DMS53 (cell line): Measurements from ENCODE around the gene HPN.
"Not testable (repeated sequence)": the region's sequence is repeated elsewhere in the genome, so short reads cannot be mapped to it uniquely, and the experiment has no call there.

Experiments
- DNase-seq: peaks from one replicate; lab custom pipeline; 2025; lab: John Stamatoyannopoulos, UW

Gene HPN

DNA sequence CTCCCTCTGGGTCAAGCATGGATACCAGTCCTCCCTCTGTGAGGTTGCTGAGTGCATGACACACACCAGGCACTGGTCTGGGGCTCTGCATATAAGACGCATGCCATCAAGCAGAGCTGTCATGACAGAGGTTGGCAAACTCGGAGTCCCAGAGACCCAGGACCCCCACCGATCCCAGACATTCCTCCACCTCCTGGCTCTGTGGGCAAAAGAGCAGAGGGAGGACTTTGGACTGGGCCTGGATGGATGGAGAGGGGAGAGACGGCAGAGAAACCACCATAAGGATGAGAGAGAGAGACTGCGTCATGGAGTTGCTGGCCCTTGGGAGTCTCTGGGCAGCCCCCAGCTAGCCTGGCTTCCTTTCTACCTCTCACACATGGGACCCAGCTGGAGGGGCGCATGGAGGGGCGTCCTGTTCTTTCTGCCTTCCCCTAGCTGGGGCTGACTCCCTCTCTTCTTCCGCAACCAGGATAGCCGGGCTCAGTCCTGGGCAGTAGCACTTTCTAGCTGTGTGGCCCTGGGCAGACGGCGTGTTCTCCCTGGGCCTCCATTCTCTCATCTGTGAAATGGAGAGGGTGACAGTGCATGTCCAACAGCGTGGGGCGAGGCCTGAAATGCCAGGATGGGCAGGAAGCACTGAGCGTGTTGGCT, 1.6 kb downstream of the HPN start:
- no peak for DNase-seq

DNA sequence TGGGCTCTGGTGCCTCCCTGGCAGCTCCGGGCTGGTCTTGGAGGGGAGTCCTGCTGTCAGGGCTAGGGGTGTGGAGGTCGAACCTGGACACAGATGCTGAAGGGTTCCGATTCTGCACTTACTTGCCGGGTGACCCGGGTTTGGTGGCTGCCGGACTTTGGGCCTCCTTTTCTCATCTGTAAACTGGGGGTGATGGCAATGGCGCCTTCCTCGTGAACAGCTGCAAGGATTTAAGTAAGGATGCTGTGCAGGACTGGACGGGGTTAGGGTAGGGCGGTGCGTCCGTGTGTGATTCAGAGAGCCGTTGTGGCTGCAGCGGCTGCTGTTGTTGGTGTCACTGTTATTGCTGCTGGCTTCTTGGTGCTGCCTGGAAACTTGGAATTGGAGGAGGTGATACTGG, 2.4 kb downstream of the HPN start:
- no peak for DNase-seq

DNA sequence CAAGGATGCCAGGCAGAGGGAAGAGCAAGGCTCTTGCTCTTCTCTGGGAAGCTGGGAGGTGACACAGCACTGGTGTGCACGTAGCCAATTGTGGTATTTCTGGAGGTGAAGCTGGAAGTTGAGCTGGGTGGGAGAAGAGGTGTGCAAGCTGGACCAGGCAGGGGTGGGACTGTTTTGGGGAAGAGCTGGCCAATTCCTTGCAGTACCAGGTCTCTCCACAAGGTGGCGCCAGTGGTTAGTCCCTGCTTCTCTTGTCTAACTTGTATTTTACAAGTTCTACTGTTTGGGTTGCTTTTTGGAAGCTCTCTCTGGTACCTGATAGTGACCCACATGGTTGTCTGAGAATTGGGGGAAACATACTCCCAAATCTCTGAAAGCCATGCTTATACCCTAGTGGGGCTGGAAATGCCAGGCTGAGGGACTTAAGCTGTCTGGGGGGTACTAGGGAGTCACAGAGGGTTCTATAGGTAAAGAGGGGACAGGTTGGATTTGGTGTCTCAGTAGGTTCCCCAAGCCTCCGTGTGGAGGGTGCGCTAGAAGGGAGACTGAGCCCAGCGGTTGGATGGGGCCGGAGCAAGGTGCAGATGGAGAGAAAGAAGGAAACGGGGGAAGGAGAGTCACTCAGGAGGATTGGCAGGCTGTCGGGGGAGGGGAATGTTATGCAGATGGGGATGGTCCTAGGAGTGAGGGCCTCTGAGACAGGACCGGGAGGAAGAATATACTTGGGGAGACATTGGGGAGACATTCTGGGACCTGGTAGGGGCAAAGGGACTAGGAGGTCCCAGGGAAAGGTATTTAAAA, 3.0 kb downstream of the HPN start:
- peak; percentile 68 for DNase-seq

DNA sequence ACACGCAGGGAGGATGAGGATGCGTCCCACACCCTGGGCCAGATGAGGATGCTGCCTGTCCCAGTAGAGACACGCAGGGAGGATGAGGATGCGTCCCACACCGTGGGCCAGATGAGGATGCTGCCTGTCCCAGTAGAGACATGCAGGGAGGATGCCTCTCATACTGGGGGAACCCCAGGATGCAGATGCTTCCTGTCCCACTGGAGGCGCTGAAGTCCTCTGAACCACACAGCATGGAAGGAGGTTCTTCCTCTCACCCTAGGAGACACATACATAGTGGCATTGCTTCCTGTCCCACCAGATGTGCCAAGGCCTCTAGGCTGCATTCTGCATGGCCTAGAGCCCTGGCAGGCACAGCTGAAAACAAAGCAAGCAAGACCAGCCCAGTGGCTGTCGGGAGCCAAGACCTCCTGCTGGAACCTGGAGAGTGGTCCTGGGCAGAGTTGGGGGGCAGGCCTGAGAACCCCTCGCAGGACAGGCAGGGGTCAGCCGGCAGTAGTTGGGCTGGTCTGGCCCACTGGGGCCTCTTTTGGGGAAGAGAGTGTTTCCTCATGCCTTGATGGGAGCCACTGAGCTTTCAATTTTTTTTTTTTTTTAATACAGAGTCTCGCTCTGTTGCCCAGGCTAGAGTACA, 4.3 kb downstream of the HPN start:
- peak; percentile 39 for DNase-seq

DNA sequence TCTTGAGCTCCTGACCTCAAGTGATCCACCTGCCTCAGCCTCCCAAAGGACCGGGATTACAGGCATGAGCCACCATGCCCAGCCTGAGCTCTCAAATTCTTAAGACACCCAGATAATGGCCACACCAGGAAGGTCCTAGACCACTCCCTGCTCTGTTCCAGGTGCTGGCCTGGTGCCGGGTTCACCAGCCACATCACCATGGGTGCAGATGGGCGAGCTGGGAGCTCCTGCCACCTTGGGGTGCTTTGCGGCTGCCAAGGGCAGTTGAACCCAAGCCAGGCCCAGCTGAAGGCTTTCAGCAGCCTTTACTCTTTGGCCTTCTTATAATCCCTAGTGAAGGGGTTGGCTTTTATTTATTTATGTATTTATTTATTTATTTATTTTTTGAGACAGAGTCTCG, 4.9 kb downstream of the HPN start:
- DNase-seq: no peak

DNA sequence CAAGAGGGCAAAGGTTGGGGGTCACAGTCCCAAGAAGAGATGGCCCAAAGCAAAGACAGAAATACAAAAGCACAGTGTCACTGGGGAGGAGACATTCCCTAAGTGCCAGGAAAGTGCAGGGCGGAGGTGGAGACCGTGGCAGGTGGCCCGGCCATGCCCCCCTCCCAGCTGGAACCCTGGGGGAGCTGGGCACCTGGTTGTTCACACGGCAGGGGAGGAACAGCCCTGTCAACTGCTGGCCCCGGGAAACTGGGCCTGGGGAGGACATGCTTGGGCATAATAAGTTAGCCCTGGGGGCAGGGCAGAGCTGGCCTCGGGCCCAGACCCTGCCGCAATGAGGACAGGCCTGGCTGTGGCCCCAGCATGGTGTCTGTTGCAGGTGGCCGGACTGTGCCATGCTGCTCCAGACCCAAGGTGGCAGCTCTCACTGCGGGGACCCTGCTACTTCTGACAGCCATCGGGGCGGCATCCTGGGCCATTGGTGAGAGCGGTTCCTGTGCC, 7.4 kb downstream of the HPN start:
- no peak for DNase-seq

DNA sequence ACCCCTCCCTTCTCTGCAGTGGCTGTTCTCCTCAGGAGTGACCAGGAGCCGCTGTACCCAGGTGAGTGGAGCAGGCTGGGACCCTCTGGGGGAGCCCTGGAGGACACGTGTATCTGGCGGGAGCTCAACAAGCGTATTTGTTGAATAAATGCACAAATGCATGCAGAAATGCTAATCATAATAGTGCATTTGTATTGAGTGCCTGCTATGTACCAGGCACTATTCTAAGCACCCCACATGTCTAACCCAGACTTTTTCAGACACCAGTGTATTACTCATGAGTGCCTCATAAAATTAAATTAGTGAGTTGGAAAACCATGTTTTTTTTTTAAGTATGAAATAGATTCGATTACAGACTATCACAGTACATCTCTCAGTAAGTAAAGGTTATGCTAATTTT, 7.9 kb downstream of the HPN start:
- DNase-seq: no peak

DNA sequence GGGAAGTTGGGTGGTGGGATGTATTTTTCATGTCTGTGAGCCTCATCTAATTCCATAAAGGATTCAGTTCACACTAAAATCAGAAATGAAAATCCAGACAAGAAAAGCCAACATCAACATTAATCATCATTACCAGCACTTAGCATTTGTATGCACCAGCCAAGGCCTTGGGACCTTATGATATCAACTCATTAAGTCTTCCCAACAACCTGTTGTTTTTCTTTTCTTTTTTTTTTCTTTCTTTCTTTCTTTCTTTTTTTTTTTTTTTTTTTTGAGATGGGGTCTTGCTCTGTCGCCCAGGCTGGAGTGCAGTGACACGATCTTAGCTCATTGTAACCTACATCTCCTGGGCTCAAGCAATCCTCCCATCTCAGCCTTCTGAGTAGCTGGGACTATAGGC, 9.1 kb downstream of the HPN start:
- DNase-seq: not testable (repeated sequence)

DNA sequence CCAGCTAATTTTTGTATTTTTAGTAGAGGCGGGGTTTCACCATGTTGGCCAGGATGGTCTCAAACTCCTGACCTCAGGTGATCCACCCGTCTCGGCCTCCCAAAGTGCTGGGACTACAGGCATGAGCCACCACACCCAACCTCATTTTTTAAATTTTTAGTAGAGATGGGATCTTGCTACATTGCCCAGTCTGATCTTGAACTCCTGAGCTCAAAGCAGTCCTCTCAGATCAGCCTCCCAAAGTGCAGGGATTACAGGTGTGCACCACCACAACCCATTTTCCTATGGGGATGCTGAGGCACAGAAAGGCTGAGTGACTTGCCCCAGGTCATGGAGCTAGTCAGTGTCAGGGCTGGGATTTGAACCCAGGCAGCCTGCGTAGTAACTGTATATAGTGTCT, 9.7 kb downstream of the HPN start:
- not testable (repeated sequence) for DNase-seq

DNA sequence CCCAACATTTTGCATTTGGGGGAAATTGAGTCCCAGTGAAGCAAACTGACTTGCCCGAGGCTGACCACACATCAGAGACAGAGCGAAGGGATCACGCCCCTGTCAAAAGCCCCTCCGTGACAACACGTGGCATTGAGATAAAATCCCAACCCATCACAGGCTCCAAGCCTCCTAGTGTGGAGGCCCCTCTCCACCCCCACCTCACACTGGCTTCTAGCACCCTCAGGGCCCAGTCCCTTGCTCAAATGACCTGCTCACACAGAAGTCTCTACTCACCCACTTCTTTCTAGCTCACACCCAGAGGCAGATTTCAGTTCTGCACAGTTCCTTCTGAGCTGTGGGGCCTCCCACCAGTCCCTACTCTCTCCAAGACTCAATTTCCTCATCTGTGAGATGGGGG, 10.3 kb downstream of the HPN start:
- no peak for DNase-seq

DNA sequence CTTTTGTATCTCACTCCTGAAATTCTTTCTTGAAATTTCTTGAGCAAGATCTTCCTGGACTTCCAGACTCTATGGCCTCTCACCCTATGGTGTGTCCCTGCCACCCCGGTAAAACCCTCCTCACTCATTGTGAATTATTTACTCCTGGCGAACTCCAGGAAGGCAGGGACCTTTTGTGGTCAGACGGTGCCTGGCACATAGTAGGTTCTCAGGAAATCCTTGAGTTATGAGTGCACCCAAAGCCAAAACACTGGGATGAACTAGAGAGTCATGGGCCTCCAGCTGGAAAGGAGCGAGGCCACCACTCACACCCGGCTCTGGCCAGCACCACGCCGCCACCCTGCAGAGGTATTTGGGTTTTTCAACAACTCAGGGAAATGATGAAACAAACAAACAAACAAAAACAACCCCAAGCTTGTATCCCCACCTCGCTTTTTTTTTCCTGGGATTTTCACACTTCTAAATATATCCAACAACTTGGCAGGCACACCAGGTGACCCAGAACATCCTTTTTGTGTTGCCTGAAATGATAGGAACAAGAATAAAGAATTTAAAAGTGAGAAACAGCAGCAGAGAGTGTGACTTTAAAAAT, 11.2 kb downstream of the HPN start:
- DNase-seq: no peak

DNA sequence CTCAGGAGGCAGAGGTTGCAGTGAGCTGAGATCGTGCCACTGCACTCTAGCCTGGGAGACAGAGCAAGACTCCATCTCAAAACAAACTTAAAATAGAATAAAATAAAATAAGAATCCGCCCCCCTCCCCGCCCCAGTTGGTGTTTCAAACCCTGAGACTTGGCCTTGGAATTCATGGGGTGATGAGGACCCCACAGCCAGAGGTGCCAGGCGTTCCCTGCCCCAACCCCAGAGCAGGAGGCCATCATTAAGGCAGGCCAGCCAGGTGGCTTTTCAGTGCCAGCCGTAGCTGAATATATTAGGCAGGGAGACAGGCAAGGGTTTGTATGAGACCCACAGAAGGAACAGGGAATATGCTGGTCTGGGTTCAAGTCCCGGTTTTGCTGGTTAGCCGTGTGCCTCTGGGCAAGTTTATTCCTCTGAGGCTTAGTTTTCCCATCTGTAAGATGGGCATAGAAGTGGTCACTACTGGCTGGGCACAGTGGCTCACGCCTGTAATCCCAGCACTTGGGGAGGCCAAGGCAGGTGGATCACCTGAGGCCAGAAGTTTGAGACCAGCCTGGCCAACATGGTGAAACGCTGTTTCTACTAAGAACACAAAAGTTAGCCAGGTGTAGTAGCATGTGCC, 12.3 kb downstream of the HPN start:
- no peak for DNase-seq

DNA sequence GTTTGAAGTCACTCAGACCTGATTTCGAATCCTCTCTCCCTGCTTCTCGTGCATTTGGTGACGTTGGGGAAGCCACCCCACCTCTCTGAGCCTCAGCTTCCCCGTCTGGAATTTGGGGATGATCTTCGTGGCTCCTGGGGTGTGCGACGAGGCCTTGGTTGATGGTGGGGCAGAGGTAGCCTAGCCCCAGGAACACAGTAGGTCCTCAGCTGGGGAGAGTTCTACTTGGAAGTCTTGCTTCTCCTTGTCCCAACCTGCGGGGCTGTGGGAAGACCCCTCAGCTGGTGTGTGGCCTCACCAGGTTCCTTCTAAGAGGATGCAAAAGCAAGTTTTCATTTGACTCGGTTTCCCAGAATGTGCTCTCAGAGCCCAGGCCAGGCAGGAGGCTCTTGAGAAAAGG, 13.1 kb downstream of the HPN start:
- DNase-seq: no peak

DNA sequence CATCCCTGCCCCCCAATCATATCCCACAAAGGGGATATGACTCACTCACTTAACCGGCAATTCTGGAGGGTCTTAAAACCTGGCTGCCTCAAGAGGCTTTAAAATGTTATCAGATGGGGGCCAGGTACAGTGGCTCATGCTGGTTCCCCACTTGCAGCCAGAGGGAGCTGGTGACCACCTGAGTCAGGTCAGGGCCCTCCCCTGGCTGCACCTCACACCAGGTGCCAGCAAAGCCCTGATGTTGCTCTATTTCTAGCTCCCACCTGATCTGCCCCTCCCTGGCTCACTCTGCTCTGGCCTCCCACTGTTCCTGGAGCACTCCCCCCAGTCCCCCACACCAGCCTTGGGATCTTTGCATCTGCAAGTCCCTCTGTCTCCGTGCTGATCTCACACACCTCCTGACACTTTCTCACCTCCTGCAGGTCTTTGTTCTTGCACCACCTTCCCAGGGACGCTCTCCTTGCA, 14.2 kb downstream of the HPN start:
- DNase-seq: peak; percentile 51

DNA sequence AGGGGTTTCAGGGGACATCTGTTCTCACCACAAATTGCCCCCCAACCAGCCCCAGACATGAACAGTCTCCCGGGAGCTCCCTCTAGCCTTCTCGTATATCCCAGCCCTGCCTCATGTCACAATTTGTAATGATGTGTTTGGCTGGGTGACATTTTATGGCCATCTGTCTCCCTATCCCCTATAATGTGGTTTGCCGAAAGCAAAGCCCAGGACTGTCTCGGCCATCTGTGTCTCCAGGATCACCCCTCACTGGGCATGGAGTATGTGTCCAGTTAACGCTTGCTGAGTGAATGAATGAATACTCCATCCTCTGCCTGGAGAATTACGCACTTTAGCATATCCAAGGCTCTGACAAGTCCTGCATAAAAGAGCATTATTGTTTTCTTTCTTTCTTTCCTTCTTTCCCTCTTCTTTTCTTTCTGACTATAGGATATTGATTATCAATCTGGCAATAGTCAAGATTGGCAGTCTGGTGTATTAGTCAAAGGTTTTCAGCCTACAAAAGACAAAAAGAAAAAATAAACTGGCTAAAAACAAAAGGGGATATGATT, 15.1 kb downstream of the HPN start:
- DNase-seq: no peak

DNA sequence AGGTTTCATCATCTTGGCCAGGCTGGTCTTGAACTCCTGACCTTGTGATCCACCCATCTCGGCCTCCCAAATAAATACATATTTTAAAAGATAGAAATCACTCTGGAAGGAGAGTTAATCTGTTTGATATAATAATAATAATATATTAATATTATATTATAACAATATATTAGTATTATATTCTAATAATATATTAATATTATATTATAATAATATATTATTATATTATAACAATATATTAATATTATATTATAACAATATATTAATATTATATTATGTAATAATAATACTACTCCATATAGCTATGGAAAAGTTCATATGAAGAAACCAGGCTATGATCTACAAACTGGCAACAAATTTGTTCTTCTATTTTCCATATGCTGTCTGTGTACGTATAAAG, 16.8 kb downstream of the HPN start:
- DNase-seq: no peak

DNA sequence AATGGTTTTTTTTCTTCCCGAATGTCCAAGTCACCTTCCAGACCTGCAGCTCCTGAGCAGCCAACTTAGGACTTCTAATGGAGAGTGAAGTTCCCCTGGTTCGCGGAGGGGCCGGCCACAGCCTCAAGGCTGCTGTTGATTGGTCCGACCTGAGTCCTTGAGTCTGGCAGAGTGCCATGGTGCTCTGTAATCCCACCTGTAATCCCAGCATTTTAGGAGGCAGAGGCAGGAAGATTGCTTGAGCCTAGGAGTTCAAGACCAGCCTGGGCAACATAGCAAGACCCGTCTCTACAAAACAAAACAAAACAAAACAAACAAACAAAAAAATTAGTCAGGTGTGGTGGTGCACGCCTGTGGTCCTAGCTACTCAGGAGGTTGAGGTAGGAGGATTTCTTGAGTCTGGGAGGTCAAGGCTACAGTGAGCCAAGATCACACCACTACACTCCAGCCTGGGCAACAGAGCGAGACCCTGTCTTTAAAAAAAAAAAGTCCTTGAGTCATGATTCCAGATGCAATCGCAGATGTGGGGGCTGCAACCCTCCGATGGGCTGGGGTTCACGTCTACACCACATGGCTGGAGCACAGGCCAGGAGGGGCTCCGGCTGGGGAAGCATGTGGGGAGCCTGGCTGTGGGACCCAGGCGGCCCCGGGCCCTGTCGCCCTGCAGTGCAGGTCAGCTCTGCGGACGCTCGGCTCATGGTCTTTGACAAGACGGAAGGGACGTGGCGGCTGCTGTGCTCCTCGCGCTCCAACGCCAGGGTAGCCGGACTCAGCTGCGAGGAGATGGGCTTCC, 17.7 kb downstream of the HPN start:
- no peak for DNase-seq

DNA sequence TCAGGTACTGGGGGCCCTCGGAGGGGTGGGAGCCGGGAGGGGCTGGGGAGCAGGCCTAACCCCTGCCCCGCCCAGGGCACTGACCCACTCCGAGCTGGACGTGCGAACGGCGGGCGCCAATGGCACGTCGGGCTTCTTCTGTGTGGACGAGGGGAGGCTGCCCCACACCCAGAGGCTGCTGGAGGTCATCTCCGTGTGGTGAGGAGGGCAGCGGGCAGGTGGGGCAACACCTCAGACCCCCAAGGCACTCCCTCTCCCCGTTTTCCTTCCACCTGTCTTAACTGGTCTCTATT, 18.2 kb downstream of the HPN start:
- DNase-seq: no peak

DNA sequence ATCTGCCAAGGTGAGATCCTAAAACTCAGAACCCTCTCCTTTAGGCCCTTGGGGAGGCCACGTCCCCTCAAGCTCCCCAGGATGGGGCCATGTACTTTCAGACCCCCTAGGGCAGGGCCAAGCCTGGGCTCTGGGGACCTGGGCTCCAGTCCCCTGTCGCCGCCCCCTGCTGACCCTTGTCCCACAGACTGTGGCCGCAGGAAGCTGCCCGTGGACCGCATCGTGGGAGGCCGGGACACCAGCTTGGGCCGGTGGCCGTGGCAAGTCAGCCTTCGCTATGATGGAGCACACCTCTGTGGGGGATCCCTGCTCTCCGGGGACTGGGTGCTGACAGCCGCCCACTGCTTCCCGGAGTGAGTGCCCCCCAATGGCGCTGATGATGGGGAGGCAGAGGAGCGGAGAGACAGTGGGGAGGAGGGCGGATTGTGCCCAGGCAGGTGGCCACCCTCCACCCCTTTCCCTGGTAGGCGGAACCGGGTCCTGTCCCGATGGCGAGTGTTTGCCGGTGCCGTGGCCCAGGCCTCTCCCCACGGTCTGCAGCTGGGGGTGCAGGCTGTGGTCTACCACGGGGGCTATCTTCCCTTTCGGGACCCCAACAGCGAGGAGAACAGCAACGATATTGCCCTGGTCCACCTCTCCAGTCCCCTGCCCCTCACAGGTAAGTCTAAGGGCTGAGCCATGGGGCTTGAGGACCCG, 18.8 kb downstream of the HPN start:
- no peak for DNase-seq

DNA sequence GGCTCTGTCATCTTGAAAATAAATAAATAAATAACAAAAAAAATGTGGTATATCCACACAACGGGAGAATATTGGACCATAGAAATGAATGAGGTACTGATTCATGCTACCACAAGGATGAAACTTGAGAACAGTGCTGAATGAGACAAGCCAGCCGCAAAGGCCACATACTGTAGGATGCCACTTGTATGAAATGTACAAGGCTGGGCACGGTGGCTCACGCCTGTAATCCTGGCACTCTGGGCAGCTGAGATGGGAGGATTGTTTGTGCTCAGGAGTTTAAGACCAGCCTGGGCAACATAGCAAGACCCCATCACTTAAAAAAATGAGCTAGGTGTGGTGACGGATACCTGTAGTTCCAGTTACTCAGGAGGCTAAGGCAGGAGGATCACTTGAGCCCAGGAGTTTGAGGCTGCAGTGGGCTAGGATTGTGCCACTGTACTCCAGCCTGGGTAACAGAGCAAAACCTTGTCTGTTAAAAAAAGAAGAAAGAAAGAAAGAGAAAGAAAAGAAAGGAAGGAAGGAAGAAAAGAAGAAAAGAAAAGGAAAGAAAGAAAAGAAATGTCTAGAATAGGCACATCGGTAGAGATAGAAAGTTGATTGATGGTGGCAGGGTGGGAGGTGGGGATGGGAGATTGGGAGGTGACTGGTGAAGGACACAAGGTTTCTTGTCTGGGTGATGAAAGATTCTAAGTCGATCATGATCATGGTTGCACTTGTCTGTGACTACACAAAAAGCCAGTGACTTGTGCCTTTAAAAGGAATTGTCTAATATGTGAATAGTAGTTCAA, 20.3 kb downstream of the HPN start:
- peak; percentile 23 for DNase-seq
